Endothelial cell of umbilical vein (primary cell): ENCODE data around the gene PYGB.

Source experiments
- MYC ChIP-seq: IDR thresholded peaks from one replicate; pipeline ENCODE4 v1.6.1; 2011; ENCODE audit warnings: mild to moderate bottlenecking, low read depth, low read length
- POLR2AphosphoS5 ChIP-seq: IDR thresholded peaks from 2 replicates; pipeline ENCODE4 v1.6.1; 2012; ENCODE audit warnings: low read depth, mild to moderate bottlenecking, control low read depth, low read length, moderate library complexity; ENCODE audit not compliant: insufficient read depth
- TF ChIP-seq, protein P1 (sequence below), 2 donors: IDR thresholded peaks; 1 replicate in 1 of 2; 2 replicates in 1 of 2; pipeline ENCODE4 v1.5.1; 2011; ENCODE audit warnings: low read length in 2 of 2, mild to moderate bottlenecking in 2 of 2, moderate library complexity in 2 of 2, control low read depth in 1 of 2, inconsistent platforms in 1 of 2, low read depth in 1 of 2; ENCODE audit not compliant: insufficient read depth in 1 of 2; ENCODE audit errors: extremely low read depth in 1 of 2

DNA sequence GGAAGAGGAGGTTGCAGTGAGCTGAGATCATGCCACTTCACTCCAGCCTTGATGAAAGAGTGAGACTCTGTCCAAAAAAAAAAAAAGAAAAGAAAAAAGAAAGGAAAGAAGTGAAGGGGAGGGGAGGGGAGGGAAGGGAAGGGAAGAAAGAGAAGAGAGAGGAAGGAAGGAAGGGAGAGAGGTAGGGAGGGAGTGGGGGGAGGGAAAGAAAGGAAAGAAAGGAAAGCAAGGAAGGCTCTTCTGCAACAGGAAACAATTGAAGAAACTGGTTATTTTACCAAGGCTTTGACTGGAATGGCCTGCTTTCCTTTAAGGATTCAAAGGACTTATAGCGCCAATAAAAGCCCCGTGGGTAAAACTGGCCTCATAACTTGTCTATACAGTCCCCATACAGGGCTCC, 78.1 kb downstream of the PYGB start:
- TF ChIP-seq, protein P1, sequence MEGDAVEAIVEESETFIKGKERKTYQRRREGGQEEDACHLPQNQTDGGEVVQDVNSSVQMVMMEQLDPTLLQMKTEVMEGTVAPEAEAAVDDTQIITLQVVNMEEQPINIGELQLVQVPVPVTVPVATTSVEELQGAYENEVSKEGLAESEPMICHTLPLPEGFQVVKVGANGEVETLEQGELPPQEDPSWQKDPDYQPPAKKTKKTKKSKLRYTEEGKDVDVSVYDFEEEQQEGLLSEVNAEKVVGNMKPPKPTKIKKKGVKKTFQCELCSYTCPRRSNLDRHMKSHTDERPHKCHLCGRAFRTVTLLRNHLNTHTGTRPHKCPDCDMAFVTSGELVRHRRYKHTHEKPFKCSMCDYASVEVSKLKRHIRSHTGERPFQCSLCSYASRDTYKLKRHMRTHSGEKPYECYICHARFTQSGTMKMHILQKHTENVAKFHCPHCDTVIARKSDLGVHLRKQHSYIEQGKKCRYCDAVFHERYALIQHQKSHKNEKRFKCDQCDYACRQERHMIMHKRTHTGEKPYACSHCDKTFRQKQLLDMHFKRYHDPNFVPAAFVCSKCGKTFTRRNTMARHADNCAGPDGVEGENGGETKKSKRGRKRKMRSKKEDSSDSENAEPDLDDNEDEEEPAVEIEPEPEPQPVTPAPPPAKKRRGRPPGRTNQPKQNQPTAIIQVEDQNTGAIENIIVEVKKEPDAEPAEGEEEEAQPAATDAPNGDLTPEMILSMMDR (IDR thresholded peaks at IDR 0.05; ENCODE audit: extremely low read depth in 1 of 2, insufficient read depth in 1 of 2, low read depth in 1 of 2, low read length in 2 of 2) = no peak
- TF ChIP-seq MYC = no peak
- TF ChIP-seq POLR2AphosphoS5 = no peak
